ENCODE measurements around the gene PEX5. TPM values are rescaled to one million over a fixed set of nuclear protein-coding genes. Genes with fewer than 3 reads are reported as not detected.
"Not testable (repeated sequence)": the region's sequence is repeated elsewhere in the genome, so short reads cannot be mapped to it uniquely, and the experiment has no call there.

The PEX5 gene
- total and polyA plus RNA-seq, 2 experiments from 2014 or later, result 7.5 to 72.0 TPM

- TF ChIP-seq REST (IDR thresholded peaks at IDR 0.05; ENCODE audit: unreplicated experiment), result no peak
These were observed 8.8 kb upstream of the PEX5 start (continued) for GRCh38 chr12:7180685-7181084.

- not testable (repeated sequence) for H3K27me3 Mint-ChIP-seq (ENCODE audit: insufficient read depth, low read depth, poor library complexity); H3K4me2 ChIP-seq; H3K36me3 ChIP-seq (ENCODE audit: insufficient read depth); H3K27ac ChIP-seq (ENCODE audit: low read depth); H3K4me3 Mint-ChIP-seq; H3K27ac Mint-ChIP-seq; H3F3A ChIP-seq (replicated peaks; ENCODE audit: low read depth); ATAC-seq; DNase-seq (ENCODE audit: low spot score); H3K4me3 ChIP-seq; H3K79me2 ChIP-seq (replicated peaks; ENCODE audit: insufficient read depth); H4K20me1 ChIP-seq (replicated peaks; ENCODE audit: insufficient read depth); H3K27me3 ChIP-seq (ENCODE audit: insufficient read depth); H3K9me2 ChIP-seq (ENCODE audit: insufficient read depth); H3K9me3 Mint-ChIP-seq; H3K36me3 Mint-ChIP-seq (ENCODE audit: low read depth)
- Histone ChIP-seq H3K4me1 (ENCODE audit: insufficient read depth) (peaks cover 11% of the 10 kb centered on the region; the same call in 1 of the 2 replicates), H2AFZ (0 out of 2 replicates have a peak overlapping the region, but pooled peaks have one; percentile 14)
- peaks cover 19% of the 10 kb centered on the region for H3K4me1 Mint-ChIP-seq
These were observed 3.4 kb upstream of the PEX5 start for GRCh38 chr12:7186058-7186457.

GRCh38 chr12:7188562-7189397, 706 bp upstream of the PEX5 start:
- Mint-ChIP-seq H3K4me3 (peak overlapping the region; percentile 83), H3K4me1 (peaks cover 26% of the 10 kb centered on the region), H3K36me3 (ENCODE audit: low read depth) (peaks cover 24% of the 10 kb centered on the region), H3K27me3 (ENCODE audit: insufficient read depth, low read depth, poor library complexity) (peaks cover 7% of the 10 kb centered on the region), H3K9me3 (no peaks in the 10 kb centered on the region; the same call in 2 of the 3 replicates), H3K27ac (peak overlapping the region; percentile 80; the same call in 1 of the 2 replicates)
- H4K20me1 ChIP-seq (replicated peaks; ENCODE audit: insufficient read depth), result peaks cover 15% of the 10 kb centered on the region
- no peaks in the 10 kb centered on the region for H3K27me3 ChIP-seq (ENCODE audit: insufficient read depth)
- peaks cover 16% of the 10 kb centered on the region for H3K36me3 ChIP-seq (ENCODE audit: insufficient read depth)
- peak overlapping the region; percentile 94 for H3K4me3 ChIP-seq
- H3F3A ChIP-seq (replicated peaks; ENCODE audit: low read depth), result no peaks in the 10 kb centered on the region
- H3K79me2 ChIP-seq (replicated peaks; ENCODE audit: insufficient read depth), result peaks cover 30% of the 10 kb centered on the region
- H3K4me1 ChIP-seq (ENCODE audit: insufficient read depth), result peaks cover 14% of the 10 kb centered on the region; the same call in 1 of the 2 replicates
- DNase-seq (ENCODE audit: low spot score) (peak; percentile 91), ATAC-seq (peak; percentile 79)
- no peak overlapping the region for H3K27ac ChIP-seq (ENCODE audit: low read depth)
- peak overlapping the region; percentile 100 for H3K4me2 ChIP-seq
- peak overlapping the region; percentile 99 for H2AFZ ChIP-seq
- TF ChIP-seq POLR2AphosphoS5 (IDR thresholded peaks at IDR 0.05; ENCODE audit: low read depth) (no peak), EZH2phosphoT487 (IDR thresholded peaks at IDR 0.05; ENCODE audit: unreplicated experiment) (no peak), CTCF (conservative IDR thresholded peaks at IDR 0.05; ENCODE audit: low read depth in 2 of 2) (peak; percentile 87 to 96), STAT1 (IDR thresholded peaks at IDR 0.05; ENCODE audit: unreplicated experiment) (no peak), ETS1 (IDR thresholded peaks at IDR 0.05) (no peak)
- no peaks in the 10 kb centered on the region for H3K9me2 ChIP-seq (ENCODE audit: insufficient read depth)
